Karpas-422 (cell line): ENCODE measurements around the gene MXRA8. TPM values are rescaled to one million over a fixed set of nuclear protein-coding genes. Genes with fewer than 3 reads are reported as not detected.

Experiments
- DNase-seq: peaks from one replicate; pipeline ENCODE4 v3.0.0-alpha.2; 2015
- H2AFZ ChIP-seq: fragments of 200-600 bp; sonication (generic); 2 replicates; pipeline ENCODE4 v1.6.1; 2014; ENCODE audit warnings: antibody characterized with exemption, low read length, mixed read lengths
- H3K27ac ChIP-seq: fragments of 200-600 bp; sonication (generic); 2 replicates; pipeline ENCODE4 v1.5.1; 2014; ENCODE audit warnings: mild to moderate bottlenecking, low read length, moderate library complexity
- H3K27me3 ChIP-seq: fragments of 200-600 bp; sonication (generic); 2 replicates; pipeline ENCODE4 v1.6.1; 2014; ENCODE audit warnings: low read length, mixed read lengths
- H3K36me3 ChIP-seq: fragments of 200-600 bp; sonication (generic); 2 replicates; pipeline ENCODE4 v1.6.1; 2014; ENCODE audit warnings: low read length, mixed read lengths; ENCODE audit not compliant: insufficient read depth
- H3K4me1 ChIP-seq: fragments of 200-600 bp; sonication (generic); 2 replicates; pipeline ENCODE4 v1.6.1; 2014; ENCODE audit warnings: mild to moderate bottlenecking, low read length, mixed read lengths
- H3K4me2 ChIP-seq: fragments of 200-600 bp; sonication (generic); 2 replicates; pipeline ENCODE4 v1.6.1; 2014; ENCODE audit warnings: low read length, low read depth, mild to moderate bottlenecking; ENCODE audit not compliant: poor library complexity, severe bottlenecking
- H3K4me3 ChIP-seq: fragments of 200-600 bp; sonication (generic); 2 replicates; pipeline ENCODE4 v1.5.1; 2014; ENCODE audit warnings: mild to moderate bottlenecking, antibody characterized with exemption, low read length, mixed read lengths
- H3K79me2 ChIP-seq: fragments of 200-600 bp; sonication (generic); 2 replicates; pipeline ENCODE4 v1.6.1; 2014; ENCODE audit warnings: mild to moderate bottlenecking, low read length, mixed read lengths
- H3K9ac ChIP-seq: fragments of 200-600 bp; sonication (generic); 2 replicates; pipeline ENCODE4 v1.6.0; 2014; ENCODE audit warnings: low read length
- H3K9me2 ChIP-seq: fragments of 200-600 bp; sonication (generic), shearing (Covaris generic); replicated peaks from 2 replicates; pipeline ENCODE4 v1.6.0; 2014; ENCODE audit warnings: mild to moderate bottlenecking, low read length, moderate library complexity; ENCODE audit not compliant: insufficient read depth
- H3K9me3 ChIP-seq: fragments of 300-700, 200-600 bp; sonication (generic); 2 replicates; pipeline ENCODE4 v1.6.1; 2014; ENCODE audit warnings: low read length, mixed read lengths
- H4K20me1 ChIP-seq: fragments of 200-600 bp; sonication (generic); 2 replicates; pipeline ENCODE4 v1.6.1; 2014; ENCODE audit warnings: mild to moderate bottlenecking, antibody characterized with exemption, low read length, low read depth; ENCODE audit not compliant: insufficient read depth
- total RNA-seq: library from RNA; depleted of rRNA; stranded (reverse); fragments of >200 nt; shearing (Covaris generic); gene quantifications from 2 replicates; pipeline ENCODE4 v1.2.3, GENCODE V29; 2014; ENCODE audit warnings: low replicate concordance

MXRA8 gene
- total RNA-seq, 1 experiment from 2014 or later = not detected

DNA sequence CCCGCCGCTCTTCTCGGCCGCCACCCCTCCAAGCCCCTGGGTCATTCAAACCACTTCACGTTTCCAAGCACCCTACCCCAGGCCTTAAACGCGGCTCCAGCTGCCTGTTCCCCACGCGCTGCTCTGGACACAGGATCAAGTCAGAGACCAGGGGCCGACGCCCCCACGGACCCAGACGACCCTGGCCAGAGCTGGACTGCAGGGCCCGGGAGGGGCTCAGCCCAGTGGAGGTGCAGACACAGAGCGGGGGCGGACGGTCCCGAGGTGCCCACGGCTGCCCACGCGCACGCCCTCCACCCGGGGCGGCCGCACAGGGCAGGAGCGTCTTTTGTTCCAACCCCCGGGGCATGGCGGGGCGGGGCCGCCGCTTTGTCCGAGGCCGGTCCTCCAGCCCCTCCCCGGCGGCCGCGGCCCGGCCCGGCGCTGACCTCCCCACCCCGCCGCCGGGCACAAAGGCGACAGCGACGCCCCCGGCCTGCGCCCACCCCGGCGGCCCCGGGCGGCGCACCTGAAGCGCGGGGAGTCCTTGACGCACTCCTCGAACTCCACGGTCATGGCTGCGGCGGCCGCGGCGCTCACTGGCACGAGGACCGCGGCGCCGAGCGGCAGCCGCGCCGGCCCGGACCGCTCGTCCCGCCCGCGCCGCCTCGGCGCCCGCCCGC lies 51.0 kb downstream of the MXRA8 start:
- Histone ChIP-seq H3K9me2 (no peaks in the 10 kb centered on the region), H3K36me3 (no peaks in the 10 kb centered on the region), H2AFZ (no peak overlapping the region), H3K4me2 (peak overlapping the region; percentile 94), H3K79me2 (peaks cover 46% of the 10 kb centered on the region), H3K27me3 (no peaks in the 10 kb centered on the region), H3K27ac (peak overlapping the region; percentile 97), H3K9ac (peak overlapping the region; percentile 97), H3K9me3 (no peaks in the 10 kb centered on the region), H3K4me1 (peaks cover 42% of the 10 kb centered on the region), H4K20me1 (peaks cover 16% of the 10 kb centered on the region; the same call in 1 of the 2 replicates), H3K4me3 (peak overlapping the region; percentile 85)
- peak; percentile 60 for DNase-seq

DNA sequence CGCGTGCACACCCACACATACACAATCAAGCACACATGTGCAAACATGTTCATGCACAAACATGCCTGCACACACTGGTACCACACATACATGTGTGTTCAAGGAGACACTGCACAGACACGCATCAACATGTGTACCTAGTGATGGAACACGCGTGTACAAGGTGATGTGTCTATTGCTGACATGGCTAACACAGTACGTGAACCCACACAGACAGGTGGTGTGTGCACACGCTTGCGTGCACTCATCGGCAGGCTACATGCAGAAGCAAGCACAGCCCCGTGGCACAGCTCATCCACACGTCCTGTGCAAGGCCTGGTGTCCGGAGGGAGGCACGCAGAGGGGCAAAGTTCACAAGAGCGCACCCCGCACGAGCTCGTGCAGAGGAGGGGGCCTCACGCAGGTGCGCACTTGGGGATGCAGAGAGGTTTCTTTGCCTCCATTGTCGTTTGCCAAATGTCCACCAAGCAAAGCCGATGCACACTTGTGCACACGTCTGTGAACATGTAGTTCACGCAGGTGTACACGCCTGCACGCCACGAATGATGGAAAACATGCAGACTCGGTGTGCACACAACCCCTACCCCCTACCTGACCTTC lies 51.6 kb downstream of the MXRA8 start:
- no peak overlapping the region for H2AFZ ChIP-seq
- peak overlapping the region; percentile 97 for H3K27ac ChIP-seq
- peaks cover 46% of the 10 kb centered on the region for H3K79me2 ChIP-seq
- no peaks in the 10 kb centered on the region for H3K9me3 ChIP-seq
- peak; percentile 70 for DNase-seq
- H3K9ac ChIP-seq = peak overlapping the region; percentile 97
- H3K4me3 ChIP-seq = peak overlapping the region; percentile 85
- no peaks in the 10 kb centered on the region for H3K9me2 ChIP-seq
- peaks cover 16% of the 10 kb centered on the region; the same call in 1 of the 2 replicates for H4K20me1 ChIP-seq
- H3K4me1 ChIP-seq = peaks cover 42% of the 10 kb centered on the region
- H3K27me3 ChIP-seq = no peaks in the 10 kb centered on the region
- no peaks in the 10 kb centered on the region for H3K36me3 ChIP-seq
- peak overlapping the region; percentile 94 for H3K4me2 ChIP-seq

DNA sequence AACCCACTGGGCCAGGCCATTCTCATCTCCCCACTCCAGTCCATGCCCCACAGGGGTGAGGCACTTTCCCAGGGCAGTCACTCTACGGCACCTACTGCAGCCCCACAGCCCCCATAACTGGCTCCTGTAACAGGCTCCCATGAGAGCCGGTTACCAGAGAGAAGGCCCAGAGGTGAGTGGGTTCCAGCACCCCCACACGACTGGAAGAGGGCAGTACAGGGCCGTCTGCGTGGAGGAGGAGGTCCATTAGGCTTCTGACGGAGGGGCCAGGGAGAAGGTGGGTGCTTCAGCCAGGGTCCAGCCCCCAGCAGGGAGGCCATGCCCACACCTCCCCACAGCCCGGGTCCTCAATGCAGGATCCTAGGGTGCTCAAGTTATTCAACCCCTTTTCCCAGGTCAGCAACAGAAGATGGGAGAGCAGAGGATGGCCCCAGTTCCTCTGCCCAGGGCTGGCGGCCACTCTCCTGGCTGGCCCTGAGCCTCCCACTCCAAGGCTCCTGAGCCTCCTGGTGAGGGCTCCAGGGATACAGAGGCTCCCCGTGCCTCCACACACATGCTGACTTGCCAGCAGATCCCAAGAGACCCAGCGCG lies 52.2 kb downstream of the MXRA8 start:
- Histone ChIP-seq H3K9ac (peak overlapping the region; percentile 97), H3K36me3 (no peaks in the 10 kb centered on the region), H3K9me2 (no peaks in the 10 kb centered on the region), H3K27me3 (no peaks in the 10 kb centered on the region), H3K79me2 (peaks cover 46% of the 10 kb centered on the region), H3K27ac (peak overlapping the region; percentile 97), H2AFZ (no peak overlapping the region), H3K9me3 (no peaks in the 10 kb centered on the region), H3K4me3 (peak overlapping the region; percentile 85), H3K4me2 (peak overlapping the region; percentile 94), H3K4me1 (peaks cover 42% of the 10 kb centered on the region), H4K20me1 (peaks cover 10% of the 10 kb centered on the region; the same call in 1 of the 2 replicates)
- DNase-seq = peak; percentile 87

- Histone ChIP-seq H3K36me3 (no peaks in the 10 kb centered on the region), H3K4me1 (peaks cover 42% of the 10 kb centered on the region), H3K9me2 (no peaks in the 10 kb centered on the region), H3K27me3 (no peaks in the 10 kb centered on the region), H3K4me2 (peak overlapping the region; percentile 94), H3K27ac (peak overlapping the region; percentile 97), H3K79me2 (peaks cover 46% of the 10 kb centered on the region), H2AFZ (no peak overlapping the region), H3K9me3 (no peaks in the 10 kb centered on the region), H3K9ac (peak overlapping the region; percentile 97), H3K4me3 (peak overlapping the region; percentile 85), H4K20me1 (peaks cover 8% of the 10 kb centered on the region; the same call in 1 of the 2 replicates)
- DNase-seq = peak; percentile 95
Measured at GRCh38 chr1:1305300-1306069, 52.9 kb downstream of the MXRA8 start.

- Histone ChIP-seq H3K27me3 (no peaks in the 10 kb centered on the region), H3K4me1 (peaks cover 33% of the 10 kb centered on the region), H4K20me1 (peaks cover 12% of the 10 kb centered on the region; the same call in 1 of the 2 replicates), H3K79me2 (peaks cover 40% of the 10 kb centered on the region), H3K4me3 (peak overlapping the region; percentile 85), H3K9me2 (no peaks in the 10 kb centered on the region), H3K27ac (peak overlapping the region; percentile 97), H3K36me3 (no peaks in the 10 kb centered on the region), H3K9me3 (no peaks in the 10 kb centered on the region), H3K4me2 (peak overlapping the region; percentile 94), H2AFZ (no peak overlapping the region), H3K9ac (peak overlapping the region; percentile 97)
- peak; percentile 61 for DNase-seq
Measured at GRCh38 chr1:1304331-1305299, 53.7 kb downstream of the MXRA8 start.

DNA sequence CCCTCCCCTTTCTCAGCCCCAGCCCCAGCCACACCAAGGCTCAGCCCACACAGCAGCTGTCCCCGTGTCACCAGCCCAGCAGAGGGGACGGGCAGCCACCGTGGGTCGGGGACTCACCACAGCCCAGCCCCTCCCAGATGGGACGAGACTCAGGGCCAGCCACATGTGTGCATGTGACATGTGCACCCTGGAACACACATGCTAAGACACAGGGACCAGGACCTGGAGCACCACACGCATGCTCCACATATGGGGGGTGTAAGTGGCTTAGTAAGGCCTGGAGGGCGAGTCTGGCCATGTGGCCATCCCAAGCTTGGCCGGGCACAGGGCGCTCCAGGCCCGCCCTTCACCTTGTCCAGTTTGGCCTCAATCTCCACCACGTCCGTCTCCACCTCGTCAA lies 54.6 kb downstream of the MXRA8 start:
- Histone ChIP-seq H3K9ac (peak overlapping the region; percentile 97; the same call in 1 of the 2 replicates), H3K4me2 (no peak overlapping the region), H3K9me2 (no peaks in the 10 kb centered on the region), H3K36me3 (no peaks in the 10 kb centered on the region), H3K4me1 (peaks cover 30% of the 10 kb centered on the region), H2AFZ (no peak overlapping the region), H3K4me3 (no peak overlapping the region), H3K27me3 (no peaks in the 10 kb centered on the region), H3K27ac (no peak overlapping the region), H3K79me2 (peaks cover 35% of the 10 kb centered on the region), H3K9me3 (no peaks in the 10 kb centered on the region), H4K20me1 (peaks cover 13% of the 10 kb centered on the region; the same call in 1 of the 2 replicates)
- no peak for DNase-seq

DNA sequence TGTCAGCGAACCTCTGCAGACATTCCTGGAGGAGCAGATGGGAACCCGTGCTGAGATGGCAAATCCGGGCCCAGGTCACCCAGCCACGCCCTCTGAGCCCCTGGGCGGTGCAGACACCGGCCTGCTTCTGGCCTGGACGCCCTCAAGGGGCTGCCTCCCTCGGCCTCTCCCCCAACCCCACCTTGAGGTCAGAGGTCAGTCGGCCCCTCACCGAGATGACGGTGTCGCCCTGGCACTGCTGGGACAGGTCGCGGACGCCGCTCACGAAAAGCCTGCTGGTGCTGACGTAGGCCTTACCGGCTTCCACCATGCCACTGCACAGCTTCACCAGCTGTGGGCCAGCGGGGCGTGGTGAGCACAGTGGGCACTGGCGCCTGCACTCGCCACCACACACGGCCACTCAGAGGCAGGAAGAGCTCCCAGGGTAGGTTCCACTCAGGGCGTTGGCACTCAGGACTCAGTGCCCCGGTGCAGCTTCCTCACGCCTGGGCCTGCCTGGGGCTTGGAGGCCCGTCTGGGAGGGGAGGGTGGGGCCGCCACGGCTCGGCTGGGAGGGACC lies 55.3 kb downstream of the MXRA8 start:
- Histone ChIP-seq H3K79me2 (peaks cover 35% of the 10 kb centered on the region), H3K9ac (no peak overlapping the region), H3K27me3 (no peaks in the 10 kb centered on the region)

More for the DNA sequence above, 55.3 kb downstream of the MXRA8 start:
- Histone ChIP-seq H3K36me3 (no peaks in the 10 kb centered on the region), H3K4me3 (no peak overlapping the region), H3K4me1 (peaks cover 30% of the 10 kb centered on the region), H3K4me2 (no peak overlapping the region), H2AFZ (no peak overlapping the region), H4K20me1 (peaks cover 13% of the 10 kb centered on the region; the same call in 1 of the 2 replicates), H3K9me3 (no peaks in the 10 kb centered on the region), H3K27ac (no peak overlapping the region), H3K9me2 (no peaks in the 10 kb centered on the region)
- no peak for DNase-seq
